ENCODE data around the gene IMPA2.

Gene IMPA2

DNA sequence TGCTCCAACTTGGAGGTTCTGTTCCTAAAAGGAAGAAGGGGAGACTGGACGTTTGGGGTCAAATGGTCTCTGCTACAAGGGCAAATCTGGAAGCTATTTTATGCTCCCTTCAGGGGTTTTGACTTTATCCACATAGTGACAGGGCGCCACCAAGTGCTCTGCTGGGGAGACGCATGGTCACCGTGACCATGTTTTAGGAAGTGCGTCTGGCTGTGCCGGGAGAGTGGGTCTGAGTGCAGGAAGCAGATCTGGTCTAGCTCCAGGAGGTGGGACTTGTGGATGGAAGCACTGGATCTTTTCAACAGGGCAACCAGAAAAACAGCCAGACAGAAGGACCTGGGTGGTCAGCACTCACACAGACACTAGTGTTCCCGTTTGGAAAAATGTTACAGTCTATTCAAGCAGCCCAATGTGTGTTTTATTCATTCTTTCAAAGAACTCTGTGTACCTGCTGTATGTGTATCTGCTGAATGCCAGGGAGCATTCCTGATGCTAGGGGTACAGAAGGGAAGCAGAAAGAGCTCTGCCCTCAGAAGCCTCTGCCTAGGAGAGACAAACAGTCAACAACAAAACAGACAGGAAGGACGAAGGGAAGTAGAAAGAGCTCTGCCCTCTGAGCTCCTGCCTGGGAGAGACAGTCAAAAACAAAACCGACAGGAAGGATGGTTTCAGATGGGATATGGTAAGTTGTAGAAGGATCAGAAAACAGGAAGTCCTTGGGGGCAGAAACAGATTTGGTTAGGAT, 14.3 kb downstream of the IMPA2 start:
- Histone ChIP-seq H3K27me3 (no peaks in the 10 kb centered on the region), H3K36me3 (peaks cover 0 to 17% (median 7%) of the 10 kb centered on the region in 3 donors), H3K27ac (no peak overlapping the region), H3K4me3 (no peak overlapping the region), H3K4me1 (peaks cover 0 to 11% (median 4%) of the 10 kb centered on the region in 4 donors), H3K9me3 (no peaks in the 10 kb centered on the region)
- peak; percentile 73 to 81 for DNase-seq
- TF ChIP-seq CTCF (IDR thresholded peaks at IDR 0.05): peak; percentile 72 to 77
- intact Hi-C loops (cut with DNase I; ENCODE audit: low total_unique reads): no loop called here

GRCh38 chr18:11996190-11996754, 15.0 kb downstream of the IMPA2 start:
- H3K9me3 ChIP-seq: no peaks in the 10 kb centered on the region
- H3K36me3 ChIP-seq: peaks cover 4 to 24% (median 11%) of the 10 kb centered on the region in 3 donors
- peaks cover 0 to 11% (median 4%) of the 10 kb centered on the region in 4 donors for H3K4me1 ChIP-seq
- H3K4me3 ChIP-seq: no peak overlapping the region
- H3K27ac ChIP-seq: no peak overlapping the region
- intact Hi-C loops (cut with DNase I; ENCODE audit: low total_unique reads): no loop called here
- DNase-seq: no peak
- H3K27me3 ChIP-seq: no peaks in the 10 kb centered on the region
- TF ChIP-seq CTCF (IDR thresholded peaks at IDR 0.05): no peak

GRCh38 chr18:11996907-11997306, 15.6 kb downstream of the IMPA2 start:
- H3K4me3 ChIP-seq: no peak overlapping the region
- no peaks in the 10 kb centered on the region for H3K9me3 ChIP-seq
- no peak for TF ChIP-seq CTCF (IDR thresholded peaks at IDR 0.05)
- peaks cover 0 to 11% (median 4%) of the 10 kb centered on the region in 4 donors for H3K4me1 ChIP-seq
- DNase-seq: no peak
- H3K27ac ChIP-seq: no peak overlapping the region
- intact Hi-C loops (cut with DNase I; ENCODE audit: low total_unique reads): no loop called here
- peaks cover 4 to 28% (median 18%) of the 10 kb centered on the region in 3 donors for H3K36me3 ChIP-seq
- H3K27me3 ChIP-seq: no peaks in the 10 kb centered on the region

GRCh38 chr18:11997466-11997865, 16.2 kb downstream of the IMPA2 start:
- intact Hi-C loops (cut with DNase I; ENCODE audit: low total_unique reads): no loop called here
- Histone ChIP-seq H3K27me3 (no peaks in the 10 kb centered on the region), H3K4me3 (no peak overlapping the region), H3K27ac (no peak overlapping the region), H3K36me3 (peaks cover 9 to 28% (median 19%) of the 10 kb centered on the region in 3 donors), H3K9me3 (no peaks in the 10 kb centered on the region), H3K4me1 (peaks cover 0 to 11% (median 4%) of the 10 kb centered on the region in 4 donors)
- TF ChIP-seq CTCF (IDR thresholded peaks at IDR 0.05): no peak
- peak in 1 of 2 donors; percentile 37 for DNase-seq

GRCh38 chr18:11998193-11998592, 16.9 kb downstream of the IMPA2 start:
- no peak for TF ChIP-seq CTCF (IDR thresholded peaks at IDR 0.05)
- intact Hi-C loops (cut with DNase I; ENCODE audit: low total_unique reads): no loop called here
- no peaks in the 10 kb centered on the region for H3K27me3 ChIP-seq
- H3K27ac ChIP-seq: no peak overlapping the region
- no peaks in the 10 kb centered on the region for H3K9me3 ChIP-seq
- H3K4me1 ChIP-seq: peaks cover 0 to 11% (median 4%) of the 10 kb centered on the region in 4 donors
- peaks cover 12 to 28% (median 19%) of the 10 kb centered on the region in 3 donors for H3K36me3 ChIP-seq
- DNase-seq: no peak
- no peak overlapping the region for H3K4me3 ChIP-seq
